GM12875 (cell line): ENCODE results near the gene C1orf53.
"Not testable (repeated sequence)": the region's sequence is repeated elsewhere in the genome, so short reads cannot be mapped to it uniquely, and the experiment has no call there.

Source experiments
- H3K4me3 ChIP-seq: one replicate; pipeline ENCODE4 v1.5.1; 2011; ENCODE audit warnings: low read depth, low read length, control low read depth
- TF ChIP-seq, protein P1 (sequence below): IDR thresholded peaks from 2 replicates; pipeline ENCODE4 v1.5.1; 2011; ENCODE audit warnings: low read depth, mild to moderate bottlenecking, control low read depth, inconsistent platforms, low read length, moderate library complexity, borderline replicate concordance; ENCODE audit not compliant: insufficient read depth

Gene C1orf53

DNA sequence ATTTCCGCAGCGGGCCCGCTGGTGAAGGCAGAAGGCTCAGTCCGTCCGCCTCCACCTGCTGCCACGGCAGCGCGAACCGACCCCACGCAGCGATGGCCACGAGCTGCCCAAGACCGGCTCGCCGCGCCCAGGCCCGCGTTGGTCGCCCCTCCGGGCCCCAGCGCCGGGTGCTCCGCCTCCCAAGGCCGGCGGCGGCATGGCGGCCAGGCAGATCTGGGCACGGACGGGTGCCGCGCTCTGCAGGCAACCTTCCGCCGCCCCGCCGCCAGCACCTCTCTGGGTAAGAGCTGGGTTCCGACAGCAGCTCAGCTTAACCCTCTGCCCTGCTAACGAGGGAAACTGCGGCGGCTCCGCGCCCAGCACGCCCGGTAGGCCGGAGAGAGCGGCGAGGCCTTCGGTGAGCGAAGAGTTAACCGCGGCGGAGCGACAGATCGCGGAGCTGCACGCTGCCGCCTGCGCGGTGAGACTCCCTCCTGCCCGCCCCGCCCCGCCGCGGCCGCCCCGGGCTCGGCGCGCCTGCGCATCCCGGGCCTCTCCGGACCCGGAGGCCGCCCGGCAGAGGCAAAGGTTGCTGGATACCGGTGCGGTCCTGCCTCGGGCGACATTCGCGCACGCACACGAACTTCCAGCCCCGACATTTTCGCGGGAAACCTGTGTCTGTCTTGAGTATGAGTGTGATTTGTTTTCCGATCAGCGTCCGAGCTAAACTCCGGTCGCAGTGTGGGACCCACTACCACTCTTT lies at the start of gene C1orf53:
Gene C1orf53, plus strand, starts transcription at position 177 of the 742 bp plus-strand sequence. Its CDS starts 20 bp downstream, at position 197.
- H3K4me3 ChIP-seq = peak within 1 kb of the TSS; percentile 82
- TF ChIP-seq, protein P1, sequence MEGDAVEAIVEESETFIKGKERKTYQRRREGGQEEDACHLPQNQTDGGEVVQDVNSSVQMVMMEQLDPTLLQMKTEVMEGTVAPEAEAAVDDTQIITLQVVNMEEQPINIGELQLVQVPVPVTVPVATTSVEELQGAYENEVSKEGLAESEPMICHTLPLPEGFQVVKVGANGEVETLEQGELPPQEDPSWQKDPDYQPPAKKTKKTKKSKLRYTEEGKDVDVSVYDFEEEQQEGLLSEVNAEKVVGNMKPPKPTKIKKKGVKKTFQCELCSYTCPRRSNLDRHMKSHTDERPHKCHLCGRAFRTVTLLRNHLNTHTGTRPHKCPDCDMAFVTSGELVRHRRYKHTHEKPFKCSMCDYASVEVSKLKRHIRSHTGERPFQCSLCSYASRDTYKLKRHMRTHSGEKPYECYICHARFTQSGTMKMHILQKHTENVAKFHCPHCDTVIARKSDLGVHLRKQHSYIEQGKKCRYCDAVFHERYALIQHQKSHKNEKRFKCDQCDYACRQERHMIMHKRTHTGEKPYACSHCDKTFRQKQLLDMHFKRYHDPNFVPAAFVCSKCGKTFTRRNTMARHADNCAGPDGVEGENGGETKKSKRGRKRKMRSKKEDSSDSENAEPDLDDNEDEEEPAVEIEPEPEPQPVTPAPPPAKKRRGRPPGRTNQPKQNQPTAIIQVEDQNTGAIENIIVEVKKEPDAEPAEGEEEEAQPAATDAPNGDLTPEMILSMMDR = no peak

DNA sequence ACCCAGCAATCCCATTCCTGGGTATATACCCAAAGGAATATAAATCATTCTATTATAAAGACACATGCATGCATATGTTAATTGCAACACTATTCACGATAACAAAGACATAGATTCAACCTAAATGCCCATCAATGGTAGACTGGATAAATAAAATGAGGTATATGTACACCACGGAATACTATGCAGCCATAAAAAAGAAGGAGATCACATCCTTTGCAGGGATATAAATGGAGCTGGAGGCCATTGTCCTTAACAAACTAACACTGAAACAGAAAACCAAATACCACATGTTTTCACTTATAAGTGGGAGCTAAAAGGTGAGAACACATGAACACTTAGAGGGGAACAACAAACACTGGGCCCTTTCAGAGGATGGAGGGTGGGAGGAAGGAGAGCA lies 46.7 kb upstream of the C1orf53 start:
- H3K4me3 ChIP-seq = not testable (repeated sequence)

DNA sequence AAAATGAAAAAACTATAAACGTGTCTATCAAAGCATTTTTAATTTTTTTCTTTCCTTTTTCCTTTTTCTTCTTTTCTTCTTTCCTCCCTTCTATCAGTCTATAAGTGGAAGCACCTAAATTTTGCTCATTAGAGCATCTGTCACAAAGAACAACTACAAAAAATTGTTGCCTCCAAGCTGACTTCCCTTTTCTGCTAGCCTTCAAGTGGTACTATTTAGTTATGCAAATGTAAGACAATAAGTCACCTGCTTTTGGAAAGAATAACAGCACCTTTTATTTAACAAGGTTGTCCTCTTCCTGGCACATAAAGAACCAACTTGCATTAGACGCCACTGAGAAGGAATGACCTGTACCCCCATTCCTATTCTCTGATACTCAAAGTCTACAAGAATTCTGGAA lies 45.0 kb upstream of the C1orf53 start:
- TF ChIP-seq, protein P1 = no peak

DNA sequence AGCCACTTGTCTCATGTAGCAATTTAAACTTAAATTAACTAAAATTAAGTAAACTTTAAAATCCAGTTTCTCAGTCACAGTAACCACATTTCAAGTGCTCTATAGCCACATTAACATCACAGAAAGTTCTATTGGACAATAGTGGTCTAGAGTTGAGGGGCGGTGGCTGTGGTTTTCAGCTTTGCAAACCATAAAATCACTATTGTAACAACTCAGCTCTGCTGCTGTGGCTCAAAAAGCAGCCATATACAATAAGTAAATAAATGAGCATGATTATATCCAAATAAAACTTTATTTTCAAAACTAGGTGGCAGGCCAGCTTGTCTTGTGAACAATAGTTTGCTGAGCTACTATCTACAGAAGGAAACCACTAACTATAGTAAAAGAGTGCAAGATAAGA lies 43.4 kb upstream of the C1orf53 start:
- TF ChIP-seq, protein P1 = no peak
- H3K4me3 ChIP-seq = no peak overlapping the region

More for the DNA sequence above, 45.0 kb upstream of the C1orf53 start:
- H3K4me3 ChIP-seq = no peak overlapping the region

DNA sequence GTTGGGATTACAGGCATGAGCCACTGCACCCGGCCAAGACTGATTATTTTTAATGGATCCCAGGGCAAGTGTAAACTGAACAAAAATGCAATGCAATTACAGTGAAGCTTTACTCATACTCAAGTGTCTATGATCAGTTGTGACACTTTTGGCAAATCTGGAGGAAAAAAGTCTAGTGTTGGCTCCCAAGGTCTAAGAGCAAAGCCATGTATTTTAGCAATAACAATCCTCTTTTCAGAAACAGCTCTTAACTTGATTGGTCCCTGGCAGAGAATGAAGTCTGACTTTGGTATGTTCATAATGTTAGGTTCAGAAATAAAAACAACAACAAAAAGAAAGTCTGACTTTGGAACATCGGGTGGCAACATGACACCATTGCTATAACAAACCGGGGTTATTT lies 40.2 kb upstream of the C1orf53 start:
- TF ChIP-seq, protein P1 = no peak
- no peak overlapping the region for H3K4me3 ChIP-seq

DNA sequence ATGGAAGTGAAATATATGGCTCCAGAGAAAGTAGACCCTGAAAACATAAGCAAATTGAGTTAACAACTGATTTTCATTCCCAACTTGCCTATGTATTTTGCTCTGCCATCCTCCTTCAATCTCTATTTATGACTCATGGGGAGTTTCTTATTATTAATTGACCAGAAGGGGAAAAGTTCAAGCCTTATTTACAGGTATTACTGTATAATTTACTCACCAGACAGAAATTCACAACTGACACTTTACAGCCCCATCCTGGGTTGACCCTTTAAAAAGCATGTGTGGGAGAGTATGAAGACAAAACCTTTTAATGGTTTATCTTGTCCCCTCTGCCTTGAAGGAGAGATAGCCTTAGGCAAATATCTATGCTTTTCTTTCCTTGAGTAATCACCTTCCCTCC lies 39.8 kb upstream of the C1orf53 start:
- no peak overlapping the region for H3K4me3 ChIP-seq
- TF ChIP-seq, protein P1 = no peak

DNA sequence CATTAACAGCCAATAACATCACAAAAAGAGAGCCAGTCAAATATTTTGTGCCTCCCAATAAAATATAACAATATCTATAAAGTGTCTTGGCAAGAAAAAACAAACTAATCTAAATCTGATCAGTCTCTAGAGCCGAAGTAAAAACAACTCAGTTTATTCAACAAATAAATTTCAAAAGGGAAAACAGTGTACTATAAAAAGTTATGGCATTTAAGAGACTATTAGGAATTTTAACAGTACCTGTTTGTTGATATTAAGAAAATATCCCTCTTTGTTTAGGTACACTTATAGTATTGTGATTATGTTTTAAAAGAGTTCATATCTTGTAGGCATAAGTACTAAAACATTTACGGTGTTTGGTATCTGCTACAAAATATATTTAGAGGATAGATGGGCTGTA lies 36.6 kb upstream of the C1orf53 start:
- TF ChIP-seq, protein P1 = no peak
- no peak overlapping the region for H3K4me3 ChIP-seq
